Measurements from ENCODE around the gene SGK1. TPM values are rescaled to one million over a fixed set of nuclear protein-coding genes. Genes with fewer than 3 reads are reported as not detected.

SGK1 gene
- total RNA-seq, 8 experiments from 2014 or later, result 4.2 to 377 (median 21.4) TPM

DNA sequence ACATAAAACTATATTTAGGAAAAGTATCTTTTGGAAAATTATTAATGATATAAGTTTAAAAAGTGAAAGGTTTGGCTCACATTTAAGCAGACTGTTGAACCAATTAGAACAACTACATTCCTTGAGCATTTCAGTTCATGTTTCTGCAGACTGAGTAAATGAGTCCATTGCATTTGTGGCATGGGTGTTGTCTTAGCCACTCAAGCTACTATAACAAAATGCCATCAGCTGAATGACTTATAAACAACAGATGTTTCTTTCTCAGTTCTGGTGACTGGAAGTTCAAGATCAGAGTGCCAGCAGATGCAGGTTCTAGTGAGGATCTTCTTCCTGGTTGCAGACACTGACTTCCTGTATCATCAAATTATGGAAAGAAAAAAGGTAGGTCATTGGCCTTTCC, 198.4 kb downstream of the SGK1 start:
- peak in 2 of 8 experiments; percentile 20 to 69 for ATAC-seq (replicated peaks in 6 of 8)
- in situ Hi-C loops (cut with MboI; ENCODE audit: low pct_unique_long_range_greater_than_20kb in 2 of 9, low sequenced_read_pairs in 9 of 9, unreplicated experiment in 9 of 9), result loop anchor here in 1 of 9 experiments (25.0 kb wide), 1 partner anchor 557 kb away; no protein-coding TSS in a partner anchor
- H3K4me3 ChIP-seq, result no peak overlapping the region
- no peak overlapping the region for H3K27ac ChIP-seq
- H3K4me1 ChIP-seq (replicated peaks in 1 of 2), result peaks cover 5% of the 10 kb centered on the region in 2 donors
